Naive thymus-derived CD4-positive, alpha-beta T cell (primary cell): ENCODE results near the gene COPS3. TPM values are rescaled to one million over a fixed set of nuclear protein-coding genes. Genes with fewer than 3 reads are reported as not detected.
A peak's percentile ranks its signal among the peaks of the same experiment; 100 is the strongest.

Experiments
- ATAC-seq: fragments of 150-1000 bp; cut with Tn5 transposase; 2 replicates; pipeline ENCODE4 v1.10.0; 2021; ENCODE audit warnings: mild to moderate bottlenecking, moderate library complexity
- CTCF ChIA-PET: fragments of 350-600 bp; sonication (Branson Sonifier 250); formaldehyde crosslinking; loops from one replicate; lab custom pipeline; 2021; ENCODE audit warnings: antibody characterized with exemption; lab: Charles Lee
- POLR2A ChIA-PET: fragments of 350-600 bp; sonication (Branson Sonifier 250); formaldehyde crosslinking; loops from one replicate; lab custom pipeline; 2021; ENCODE audit warnings: antibody characterized with exemption, inconsistent platforms; lab: Charles Lee
- DNase-seq, 9 donors: peaks; one replicate each; pipeline versions ENCODE4 v3.0.0 to v3.0.0-alpha.2; 2020 to 2022; ENCODE audit warnings: mixed read lengths in 1 of 9
- H3K27ac ChIP-seq: one replicate; pipeline ENCODE4 v1.7.0; 2013; ENCODE audit warnings: mild to moderate bottlenecking, low read depth, low read length, moderate library complexity
- H3K27me3 ChIP-seq, 2 donors: one replicate each; pipeline ENCODE4 v1.7.0; 2013; ENCODE audit warnings: low read length in 2 of 2, mild to moderate bottlenecking in 2 of 2, moderate library complexity in 2 of 2; ENCODE audit not compliant: control insufficient read depth in 2 of 2, insufficient read depth in 2 of 2
- H3K36me3 ChIP-seq, 3 experiments: 1 replicate in 2 of 3; 2 replicates in 1 of 3; pipeline ENCODE4 v1.7.0; 2013; ENCODE audit warnings: low read length in 3 of 3, mild to moderate bottlenecking in 3 of 3, moderate library complexity in 1 of 3; ENCODE audit not compliant: insufficient read depth in 3 of 3, control insufficient read depth in 2 of 3
- H3K4me1 ChIP-seq, 2 donors: one replicate each; pipeline ENCODE4 v1.7.0; 2013; ENCODE audit warnings: low read length in 2 of 2, mild to moderate bottlenecking in 2 of 2, moderate library complexity in 1 of 2; ENCODE audit not compliant: control insufficient read depth in 2 of 2, insufficient read depth in 2 of 2
- H3K4me3 ChIP-seq: 2 replicates; pipeline ENCODE4 v1.7.0; 2013; ENCODE audit warnings: mild to moderate bottlenecking, low read length
- H3K9me3 ChIP-seq, 3 experiments: 1 replicate in 2 of 3; 2 replicates in 1 of 3; pipeline ENCODE4 v1.7.0; 2013; ENCODE audit warnings: low read length in 3 of 3; ENCODE audit not compliant: control insufficient read depth in 2 of 3
- H3K27ac Mint-ChIP-seq, 9 donors: one replicate each; pipeline ENCODE4 v1.8.0; 2020 to 2022; ENCODE audit warnings: mixed read lengths in 9 of 9, mild to moderate bottlenecking in 8 of 9, moderate library complexity in 5 of 9, inconsistent platforms in 2 of 9
- H3K27me3 Mint-ChIP-seq, 5 donors: one replicate each; pipeline ENCODE4 v1.8.0; 2021 to 2022; ENCODE audit warnings: mixed read lengths in 5 of 5, mild to moderate bottlenecking in 1 of 5
- H3K36me3 Mint-ChIP-seq, 5 donors: one replicate each; pipeline ENCODE4 v1.8.0; 2020 to 2022; ENCODE audit warnings: mixed read lengths in 5 of 5, mild to moderate bottlenecking in 3 of 5, inconsistent platforms in 1 of 5
- H3K4me1 Mint-ChIP-seq, 7 donors: one replicate each; pipeline ENCODE4 v1.8.0; 2020 to 2022; ENCODE audit warnings: mixed read lengths in 7 of 7, mild to moderate bottlenecking in 3 of 7, inconsistent platforms in 1 of 7
- H3K4me3 Mint-ChIP-seq, 10 donors: one replicate each; pipeline ENCODE4 v1.8.0; 2020 to 2022; ENCODE audit warnings: mild to moderate bottlenecking in 10 of 10, mixed read lengths in 10 of 10, moderate library complexity in 6 of 10, inconsistent platforms in 2 of 10
- H3K9me3 Mint-ChIP-seq, 11 donors: one replicate each; pipeline ENCODE4 v1.8.0; 2020 to 2022; ENCODE audit warnings: mixed read lengths in 11 of 11, mild to moderate bottlenecking in 4 of 11, inconsistent platforms in 1 of 11, moderate library complexity in 1 of 11
- intact Hi-C, 2 donors: fragments of 100-400 bp; cut with micrococcal nuclease; formaldehyde crosslinking; loops; one replicate each; pipeline ENCODE4 v1.15.1; 2023
- polyA plus RNA-seq, 2 donors: library from polyadenylated mRNA; unstranded; fragments of 300-500 nt; fragmentation: Illumina TruSeq; gene quantifications; one replicate each; pipeline ENCODE4 v1.2.3, GENCODE V29; 2021
- total RNA-seq, 6 experiments: library from RNA in 5 of 6; stranded (reverse) in 5 of 6; gene quantifications; 1 replicate in 5 of 6; 2 replicates in 1 of 6; pipeline ENCODE4 v1.2.3 and lab custom pipeline; 2021 to 2026

COPS3 gene
- total and polyA plus RNA-seq, 7 experiments from 2014 or later, result 44.7 to 98.7 (median 76.5) TPM

- peaks cover 16 to 38% (median 31%) of the 10 kb centered on the region in 7 donors for H3K4me1 Mint-ChIP-seq
- POLR2A ChIA-PET, result interaction anchor here (0.7 to 2.8 kb wide), 5 partner anchors 25 to 59 kb away, joined by 3 to 8 read pairs (median 3); no protein-coding TSS in a partner anchor
Observed at GRCh38 chr17:17235212-17236174, 45.6 kb downstream of the COPS3 start.

GRCh38 chr17:17232303-17232621 lies 48.8 kb downstream of the COPS3 start:
- ATAC-seq, result no peak
- POLR2A ChIA-PET, result no interaction called here

More at GRCh38 chr17:17235212-17236174, 45.6 kb downstream of the COPS3 start:
- Mint-ChIP-seq H3K27me3 (peaks cover 0 to 6% (median 0%) of the 10 kb centered on the region in 5 donors), H3K9me3 (peaks cover 0 to 5% (median 0%) of the 10 kb centered on the region in 11 donors), H3K27ac (peak overlapping the region; percentile 40 to 100 (median 98)), H3K4me3 (peak overlapping the region; percentile 90 to 99 (median 96)), H3K36me3 (peaks cover 0 to 11% (median 4%) of the 10 kb centered on the region in 5 donors)
- H3K9me3 ChIP-seq, result no peaks in the 10 kb centered on the region
- ATAC-seq (no peak), DNase-seq (no peak)
- peak overlapping the region; percentile 97 for H3K27ac ChIP-seq
- intact Hi-C loops, result loop anchor here (2.0 to 5.0 kb wide), 2 partner anchors 93 to 233 kb away; no protein-coding TSS in a partner anchor
- peaks cover 0 to 30% (median 6%) of the 10 kb centered on the region in 3 experiments for H3K36me3 ChIP-seq
- no peaks in the 10 kb centered on the region for H3K27me3 ChIP-seq
- H3K4me3 ChIP-seq, result peak overlapping the region; percentile 92
- CTCF ChIA-PET, result interaction anchor here (0.5 kb wide), 2 partner anchors 72 to 356 kb away, joined by 3 read pairs; no protein-coding TSS in a partner anchor
- H3K4me1 ChIP-seq, result peaks cover 13 to 18% of the 10 kb centered on the region in 2 donors

GRCh38 chr17:17231621-17232302 lies 49.3 kb downstream of the COPS3 start:
- intact Hi-C loops, result no loop called here
- H3K4me1 ChIP-seq, result peaks cover 13% of the 10 kb centered on the region in 2 donors
- peaks cover 0 to 2% (median 0%) of the 10 kb centered on the region in 11 donors for H3K9me3 Mint-ChIP-seq
- H3K4me1 Mint-ChIP-seq, result peaks cover 14 to 31% (median 23%) of the 10 kb centered on the region in 7 donors
- H3K36me3 Mint-ChIP-seq, result peaks cover 0 to 35% (median 12%) of the 10 kb centered on the region in 5 donors
- no peak for ATAC-seq
- H3K27ac ChIP-seq, result no peak overlapping the region
- CTCF ChIA-PET, result interaction anchor here (0.6 kb wide), 1 partner anchor 9 kb away, joined by 3 read pairs; no protein-coding TSS in a partner anchor
- POLR2A ChIA-PET, result no interaction called here
- H3K9me3 ChIP-seq, result no peaks in the 10 kb centered on the region
- no peaks in the 10 kb centered on the region for H3K27me3 Mint-ChIP-seq
- no peak for DNase-seq
- peaks cover 0 to 63% (median 13%) of the 10 kb centered on the region in 3 experiments for H3K36me3 ChIP-seq
- H3K27me3 ChIP-seq, result no peaks in the 10 kb centered on the region
- H3K4me3 Mint-ChIP-seq, result peak overlapping the region in 1 of 10 donors; percentile 38
- H3K4me3 ChIP-seq, result no peak overlapping the region
- peak overlapping the region in 1 of 9 donors; percentile 23 for H3K27ac Mint-ChIP-seq

More at GRCh38 chr17:17232303-17232621, 48.8 kb downstream of the COPS3 start:
- Mint-ChIP-seq H3K27ac (peak overlapping the region in 1 of 9 donors; percentile 82), H3K27me3 (peaks cover 0 to 2% (median 0%) of the 10 kb centered on the region in 5 donors), H3K4me3 (no peak overlapping the region), H3K36me3 (peaks cover 0 to 31% (median 12%) of the 10 kb centered on the region in 5 donors), H3K4me1 (peaks cover 16 to 31% (median 24%) of the 10 kb centered on the region in 7 donors), H3K9me3 (peaks cover 0 to 3% (median 0%) of the 10 kb centered on the region in 11 donors)
- Histone ChIP-seq H3K4me1 (peaks cover 13% of the 10 kb centered on the region in 2 donors), H3K27me3 (no peaks in the 10 kb centered on the region), H3K9me3 (no peaks in the 10 kb centered on the region), H3K27ac (no peak overlapping the region), H3K36me3 (peaks cover 0 to 62% (median 8%) of the 10 kb centered on the region in 3 experiments), H3K4me3 (no peak overlapping the region)
- no peak for DNase-seq
- CTCF ChIA-PET, result no interaction called here
- intact Hi-C loops, result no loop called here

GRCh38 chr17:17229416-17230384 lies 51.3 kb downstream of the COPS3 start:
- Histone ChIP-seq H3K27me3 (no peaks in the 10 kb centered on the region), H3K36me3 (peaks cover 5 to 81% (median 22%) of the 10 kb centered on the region in 3 experiments), H3K4me1 (no peaks in the 10 kb centered on the region), H3K4me3 (no peak overlapping the region), H3K9me3 (no peaks in the 10 kb centered on the region), H3K27ac (no peak overlapping the region)
- H3K27me3 Mint-ChIP-seq, result no peaks in the 10 kb centered on the region
- intact Hi-C loops, result no loop called here
- H3K4me3 Mint-ChIP-seq, result no peak overlapping the region
- ChIA-PET CTCF (no interaction called here), POLR2A (no interaction called here)
- H3K36me3 Mint-ChIP-seq, result peaks cover 6 to 50% (median 16%) of the 10 kb centered on the region in 5 donors
- DNase-seq (no peak), ATAC-seq (no peak)
- H3K9me3 Mint-ChIP-seq, result no peaks in the 10 kb centered on the region
- peaks cover 0 to 16% (median 8%) of the 10 kb centered on the region in 7 donors for H3K4me1 Mint-ChIP-seq
- peak overlapping the region in 2 of 9 donors; percentile 40 to 70 for H3K27ac Mint-ChIP-seq

- POLR2A ChIA-PET, result no interaction called here
- H3K4me1 Mint-ChIP-seq, result peaks cover 0 to 17% (median 8%) of the 10 kb centered on the region in 7 donors
- CTCF ChIA-PET, result no interaction called here
Observed at GRCh38 chr17:17228521-17229279, 52.3 kb downstream of the COPS3 start.

More at GRCh38 chr17:17228521-17229279, 52.3 kb downstream of the COPS3 start:
- no peak for ATAC-seq
- no peak for DNase-seq
- peaks cover 7 to 55% (median 17%) of the 10 kb centered on the region in 5 donors for H3K36me3 Mint-ChIP-seq
- H3K9me3 Mint-ChIP-seq, result no peaks in the 10 kb centered on the region
- intact Hi-C loops, result no loop called here
- H3K27ac Mint-ChIP-seq, result no peak overlapping the region
- H3K4me3 Mint-ChIP-seq, result no peak overlapping the region
- Histone ChIP-seq H3K36me3 (peaks cover 6 to 91% (median 27%) of the 10 kb centered on the region in 3 experiments), H3K27me3 (no peaks in the 10 kb centered on the region), H3K9me3 (no peaks in the 10 kb centered on the region), H3K27ac (no peak overlapping the region), H3K4me1 (no peaks in the 10 kb centered on the region), H3K4me3 (no peak overlapping the region)
- no peaks in the 10 kb centered on the region for H3K27me3 Mint-ChIP-seq
